ENCODE results near the gene UTP15. TPM values are rescaled to one million over a fixed set of nuclear protein-coding genes. Genes with fewer than 3 reads are reported as not detected.
A peak's percentile ranks its signal among the peaks of the same experiment; 100 is the strongest.

UTP15 gene
- total and polyA plus RNA-seq, 7 donors, result 7.9 to 21.2 (median 12.4) TPM

GRCh38 chr5:73558950-73559349 is 6.6 kb upstream of the UTP15 start:
- intact Hi-C loops (cut with DNase I), result no loop called here
- Histone ChIP-seq H3K9me3 (no peaks in the 10 kb centered on the region), H3K4me1 (peaks cover 4% of the 10 kb centered on the region), H3K4me3 (no peak overlapping the region), H3K27ac (no peak overlapping the region), H3K36me3 (ENCODE audit: insufficient read depth in 1 of 2, low read depth in 1 of 2) (peaks cover 0 to 92% of the 10 kb centered on the region in 2 donors), H3K27me3 (ENCODE audit: insufficient read depth in 3 of 3, low read length in 2 of 3) (no peaks in the 10 kb centered on the region)
- TF ChIP-seq CTCF (IDR thresholded peaks at IDR 0.05), result no peak
- DNase-seq (no peak), ATAC-seq (no peak)
- 80 to 95% (median 80%) methylated on average over 1 of the region's 1 CpG for WGBS, 3 donors

GRCh38 chr5:73564018-73564417 is 1.5 kb upstream of the UTP15 start:
- TF ChIP-seq CTCF (IDR thresholded peaks at IDR 0.05), result no peak
- Histone ChIP-seq H3K4me3 (peak overlapping the region; percentile 82), H3K4me1 (peaks cover 22% of the 10 kb centered on the region), H3K27me3 (ENCODE audit: insufficient read depth in 3 of 3, low read length in 2 of 3) (no peaks in the 10 kb centered on the region), H3K9me3 (no peaks in the 10 kb centered on the region), H3K27ac (peak overlapping the region; percentile 96), H3K36me3 (ENCODE audit: insufficient read depth in 1 of 2, low read depth in 1 of 2) (peaks cover 0 to 50% of the 10 kb centered on the region in 2 donors)
- DNase-seq (no peak), ATAC-seq (no peak)
- intact Hi-C loops (cut with DNase I), result loop anchor here (10.0 kb wide), 2 partner anchors 59 to 689 kb away; no protein-coding TSS in a partner anchor
- 40 to 46% (median 46%) methylated on average over 3 of the region's 3 CpGs for WGBS, 3 donors

GRCh38 chr5:73564675-73565074 is 868 bp upstream of the UTP15 start:
- 3% methylated on average over 9 of the region's 9 CpGs for WGBS, 3 donors
- Histone ChIP-seq H3K4me3 (peak overlapping the region; percentile 82), H3K4me1 (peaks cover 22% of the 10 kb centered on the region), H3K36me3 (ENCODE audit: insufficient read depth in 1 of 2, low read depth in 1 of 2) (peaks cover 0 to 49% of the 10 kb centered on the region in 2 donors), H3K9me3 (no peaks in the 10 kb centered on the region), H3K27me3 (ENCODE audit: insufficient read depth in 3 of 3, low read length in 2 of 3) (no peaks in the 10 kb centered on the region), H3K27ac (peak overlapping the region; percentile 96)
- intact Hi-C loops (cut with DNase I), result loop anchor here (10.0 kb wide), 2 partner anchors 60 to 690 kb away; no protein-coding TSS in a partner anchor
- ATAC-seq (no peak), DNase-seq (no peak)
- TF ChIP-seq CTCF (IDR thresholded peaks at IDR 0.05), result no peak

- intact Hi-C loops (cut with DNase I), result loop anchor here (10.0 kb wide), 2 partner anchors 61 to 691 kb away; no protein-coding TSS in a partner anchor
- peaks cover 0 to 49% of the 10 kb centered on the region in 2 donors for H3K36me3 ChIP-seq (ENCODE audit: insufficient read depth in 1 of 2, low read depth in 1 of 2)
- peak in 3 of 4 donors; percentile 65 to 74 (median 68) for ATAC-seq
- H3K27ac ChIP-seq, result peak overlapping the region; percentile 96
- peaks cover 22% of the 10 kb centered on the region for H3K4me1 ChIP-seq
- no peaks in the 10 kb centered on the region for H3K9me3 ChIP-seq
- H3K27me3 ChIP-seq (ENCODE audit: insufficient read depth in 3 of 3, low read length in 2 of 3), result no peaks in the 10 kb centered on the region
- peak overlapping the region; percentile 82 for H3K4me3 ChIP-seq
- WGBS, 3 donors, result 5 to 8% (median 7%) methylated on average over 8 of the region's 8 CpGs
- no peak for DNase-seq
- no peak for TF ChIP-seq CTCF (IDR thresholded peaks at IDR 0.05)
These were observed 515 bp downstream of the UTP15 start for GRCh38 chr5:73565969-73566547.

All from psoas muscle (tissue), 8 donors.